Activated CD8-positive, alpha-beta memory T cell treated with anti-CD3 and anti-CD28 coated beads for 1 hour (primary cell): ENCODE data around the gene CPSF3.
"Not testable (repeated sequence)": the region's sequence is repeated elsewhere in the genome, so short reads cannot be mapped to it uniquely, and the experiment has no call there.

Source experiments
- DNase-seq, 2 donors: peaks; one replicate each; pipeline ENCODE4 v3.0.0-alpha.2; 2020; ENCODE audit warnings: low read depth in 1 of 2; ENCODE audit errors: extremely low read depth in 1 of 2

The CPSF3 gene

DNA sequence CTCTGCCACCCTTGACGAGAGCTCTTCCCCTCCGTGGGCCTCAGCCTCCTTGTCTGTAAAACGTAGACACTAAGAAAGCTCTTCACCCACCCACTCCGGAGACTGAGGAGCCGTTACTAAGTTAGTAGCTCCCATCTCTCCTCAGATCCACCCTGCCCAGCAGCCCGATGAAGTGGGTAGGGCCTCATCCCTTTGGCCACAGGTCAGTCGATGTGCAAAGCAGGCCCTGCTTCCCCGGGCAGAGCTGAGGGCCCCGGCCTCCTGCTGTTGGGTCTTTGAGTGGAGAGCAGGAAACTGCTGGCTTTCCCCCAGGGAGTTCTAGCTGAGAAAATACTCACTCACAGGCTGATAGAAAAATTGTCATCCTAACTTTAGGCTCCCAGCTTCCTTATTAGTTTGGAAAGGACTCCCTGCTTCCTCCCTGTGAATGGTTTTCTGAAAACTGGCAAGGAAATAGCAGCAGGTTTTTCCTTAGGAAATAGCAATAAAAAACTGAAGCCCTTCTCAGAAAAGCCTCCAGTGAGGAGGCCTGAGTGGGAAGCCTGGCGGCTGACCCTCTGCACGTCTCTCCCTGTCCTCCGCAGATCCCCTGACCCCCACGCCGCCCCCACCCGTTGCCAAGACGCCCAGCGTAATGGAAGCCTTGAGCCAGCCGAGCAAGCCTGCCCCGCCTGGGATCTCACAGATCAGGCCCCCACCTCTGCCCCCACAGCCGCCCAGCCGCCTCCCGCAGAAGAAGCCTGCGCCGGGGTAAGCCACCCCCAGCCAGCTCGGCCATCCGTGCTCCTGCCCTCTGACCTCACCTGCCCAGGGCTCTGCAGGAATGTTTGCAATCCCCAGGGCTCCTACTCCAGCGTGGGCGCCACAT lies 30.3 kb upstream of the CPSF3 start:
- no peak for DNase-seq

DNA sequence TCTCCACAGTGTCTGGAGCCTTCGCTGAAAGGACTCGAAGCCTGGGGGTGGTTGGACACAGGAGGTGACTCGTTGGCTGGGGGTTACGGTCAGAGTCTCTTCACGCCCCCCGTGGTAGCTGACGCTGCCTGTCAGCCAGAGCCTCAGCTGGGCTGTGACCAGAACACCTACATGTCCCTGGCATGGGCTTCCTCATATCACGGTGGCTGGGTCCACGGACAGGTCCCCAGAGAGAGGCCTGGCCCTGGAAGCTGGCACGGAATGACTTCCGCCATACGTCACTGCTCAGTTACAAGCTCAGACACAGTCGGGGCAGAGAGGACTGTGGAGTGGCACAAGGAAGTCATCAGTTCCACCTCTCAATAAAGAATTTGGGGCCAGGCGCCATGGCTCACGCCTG lies 28.6 kb upstream of the CPSF3 start:
- DNase-seq: no peak

DNA sequence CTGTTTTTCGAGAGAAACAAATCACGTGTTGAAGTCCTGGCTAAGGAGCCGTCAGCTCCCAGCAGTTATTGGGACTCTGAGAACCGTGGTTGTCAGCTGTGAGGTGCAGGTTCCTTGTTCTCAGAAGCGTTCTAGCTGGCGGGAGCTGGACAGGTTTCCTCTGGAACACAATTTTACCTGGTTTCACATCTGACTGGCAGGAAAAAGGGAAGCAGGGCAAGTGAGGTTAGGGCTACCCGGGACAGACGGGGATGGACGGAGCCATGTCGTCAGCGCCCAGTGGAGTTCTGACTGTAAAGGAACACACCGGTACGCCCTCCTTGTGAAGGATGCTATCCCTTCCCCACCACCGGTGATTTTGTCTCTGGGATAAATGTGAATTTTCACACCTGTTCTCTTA lies 26.3 kb upstream of the CPSF3 start:
- DNase-seq: no peak

DNA sequence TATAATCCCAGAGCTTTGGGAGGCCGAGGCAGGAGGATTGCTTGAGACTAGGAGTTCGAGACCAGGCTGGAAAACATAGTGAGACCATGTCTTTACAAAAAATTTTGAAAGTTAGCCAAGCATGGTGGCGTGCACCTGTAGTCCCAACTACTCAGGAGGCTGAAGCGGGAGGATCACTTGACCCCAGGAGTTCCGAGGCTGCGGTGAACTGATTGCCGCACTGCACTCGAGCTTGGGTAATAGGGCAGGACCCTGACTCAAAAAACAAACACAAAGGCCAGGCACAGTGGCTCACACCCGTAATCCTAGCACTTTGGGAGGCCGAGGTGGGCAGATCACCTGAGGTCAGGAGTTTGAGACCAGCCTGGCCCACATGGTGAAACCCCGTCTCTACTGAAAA lies 25.2 kb upstream of the CPSF3 start:
- DNase-seq: not testable (repeated sequence)

- DNase-seq: no peak
These were observed 24.3 kb upstream of the CPSF3 start for GRCh38 chr2:9398881-9399780.

DNA sequence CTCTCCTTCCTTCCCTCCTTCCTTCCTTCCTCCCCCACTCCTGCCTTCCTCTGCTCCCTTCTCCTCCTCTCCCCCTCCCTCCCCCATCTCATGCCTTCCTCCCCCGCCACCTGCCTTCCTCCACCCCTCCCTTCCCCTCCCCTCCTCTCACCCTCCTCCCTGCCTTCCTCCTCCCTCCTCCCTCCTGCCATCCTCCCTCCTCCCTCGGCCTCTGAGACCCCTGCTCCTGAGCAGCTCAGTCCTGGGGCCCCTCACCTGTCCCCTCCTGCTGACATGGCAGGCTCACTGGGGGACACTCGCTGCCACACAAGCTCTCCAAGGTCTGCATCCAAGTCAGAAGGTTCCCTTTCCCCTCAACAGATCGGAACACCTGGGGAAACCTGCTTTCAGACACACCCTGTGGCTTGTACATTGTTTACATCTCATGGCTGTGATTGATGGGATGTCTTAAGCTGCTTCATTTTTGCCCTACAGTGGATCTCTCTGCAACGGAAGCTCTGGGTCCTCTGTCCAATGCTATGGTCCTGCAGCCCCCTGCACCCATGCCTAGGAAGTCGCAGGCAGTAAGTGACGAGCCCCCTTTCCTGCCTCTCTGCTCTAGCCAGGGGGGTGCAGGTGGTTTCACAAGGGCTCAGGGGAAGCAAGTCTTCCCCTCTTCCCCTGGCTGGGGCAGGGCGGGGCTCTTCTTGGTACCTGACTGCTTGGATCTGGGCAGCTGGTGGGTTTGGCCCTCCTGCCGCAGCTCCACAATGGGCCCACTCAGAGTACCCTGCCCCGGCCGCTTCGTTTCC lies 23.0 kb upstream of the CPSF3 start:
- DNase-seq: no peak

DNA sequence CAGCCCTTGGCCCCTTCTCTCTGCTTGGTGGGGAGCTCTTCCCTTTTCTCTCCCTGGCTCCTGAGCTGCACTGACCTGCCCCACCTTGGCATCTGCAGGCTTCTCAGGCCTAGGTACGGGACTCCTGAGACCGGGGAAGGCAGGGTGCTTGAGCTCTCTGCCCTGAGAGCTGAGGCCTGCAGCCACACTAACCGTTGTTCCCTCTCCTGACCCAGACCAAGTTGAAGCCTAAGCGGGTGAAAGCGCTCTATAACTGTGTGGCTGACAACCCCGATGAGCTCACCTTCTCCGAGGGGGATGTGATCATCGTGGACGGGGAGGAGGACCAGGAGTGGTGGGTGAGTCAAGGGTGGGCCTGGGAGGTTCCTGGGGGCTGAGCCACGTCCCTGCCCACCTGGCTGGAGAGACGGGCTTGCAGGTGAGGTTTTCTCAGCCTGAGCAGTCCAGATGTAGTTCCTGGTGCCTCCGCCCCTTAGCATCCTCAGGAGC lies 22.4 kb upstream of the CPSF3 start:
- no peak for DNase-seq

DNA sequence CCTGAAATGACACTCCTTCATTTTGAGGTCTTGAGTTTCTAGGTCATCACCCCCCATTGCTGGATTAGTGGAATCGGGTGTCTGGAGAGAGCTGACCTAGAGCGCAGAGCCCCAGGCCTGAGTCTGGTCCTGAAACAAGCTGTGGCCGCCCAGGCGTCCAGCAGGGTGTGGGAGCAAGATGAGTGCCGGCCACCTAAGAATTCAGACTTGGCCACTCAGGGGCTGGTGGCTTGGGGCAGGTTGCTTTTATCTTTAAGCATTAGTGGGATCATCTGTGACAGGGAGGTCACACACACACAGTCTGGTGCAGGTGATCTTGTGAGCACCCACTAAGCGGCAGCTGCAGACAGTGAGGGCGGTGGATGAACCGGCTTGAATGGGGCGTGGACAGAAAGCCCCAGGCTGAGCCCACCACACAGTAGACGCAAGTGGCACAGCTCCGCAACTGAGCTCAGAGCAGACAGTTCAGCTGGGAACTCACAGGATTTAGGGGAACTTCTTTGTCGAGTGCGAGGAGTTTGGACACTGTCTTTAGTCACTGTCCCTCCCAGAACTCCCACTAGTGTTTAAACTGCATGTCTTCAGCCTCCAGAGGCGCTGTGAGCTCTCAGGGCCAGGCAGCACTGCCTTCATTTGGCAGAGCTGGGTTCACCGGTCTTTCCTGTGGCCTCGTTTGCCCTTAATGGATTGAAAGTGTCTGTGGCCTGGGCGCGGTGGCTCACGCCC lies 21.6 kb upstream of the CPSF3 start:
- no peak for DNase-seq

DNA sequence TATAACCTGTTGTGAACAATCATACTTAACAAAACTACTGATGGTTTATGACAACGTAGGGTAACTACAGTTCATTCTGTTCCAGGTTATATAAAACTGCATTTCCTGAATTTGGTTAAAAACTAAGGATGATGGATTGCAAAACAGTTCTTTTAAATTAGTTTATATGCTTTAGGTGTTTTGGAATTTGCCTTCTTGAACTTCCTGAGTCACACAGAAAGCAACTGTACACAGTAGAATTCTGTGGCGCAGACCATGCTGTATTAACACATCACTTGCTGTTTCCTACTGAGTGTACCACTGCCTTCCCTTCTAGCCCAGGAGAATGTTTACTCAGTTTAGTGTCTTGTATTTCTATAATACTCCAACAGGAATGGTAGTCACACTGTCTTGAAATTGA lies 19.5 kb upstream of the CPSF3 start:
- DNase-seq: no peak

DNA sequence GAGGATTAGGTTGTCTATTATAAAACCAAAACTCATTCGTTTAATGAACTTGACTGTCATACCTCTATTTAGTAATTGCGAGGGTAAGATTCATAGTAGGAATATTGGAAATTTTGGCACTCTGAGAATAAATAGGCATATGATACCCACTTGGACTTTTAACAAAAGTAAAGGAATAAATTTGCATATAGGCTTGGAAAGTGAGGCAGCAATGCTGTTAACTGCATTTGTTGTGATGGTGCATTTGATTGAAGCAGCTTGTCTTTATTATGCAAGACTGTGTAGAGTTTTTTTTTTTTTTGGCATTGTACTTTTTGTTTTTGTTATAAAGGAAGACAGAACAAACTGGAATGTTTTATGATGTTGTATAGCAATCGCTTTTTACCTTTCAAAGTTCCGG lies 19.0 kb upstream of the CPSF3 start:
- no peak for DNase-seq

DNA sequence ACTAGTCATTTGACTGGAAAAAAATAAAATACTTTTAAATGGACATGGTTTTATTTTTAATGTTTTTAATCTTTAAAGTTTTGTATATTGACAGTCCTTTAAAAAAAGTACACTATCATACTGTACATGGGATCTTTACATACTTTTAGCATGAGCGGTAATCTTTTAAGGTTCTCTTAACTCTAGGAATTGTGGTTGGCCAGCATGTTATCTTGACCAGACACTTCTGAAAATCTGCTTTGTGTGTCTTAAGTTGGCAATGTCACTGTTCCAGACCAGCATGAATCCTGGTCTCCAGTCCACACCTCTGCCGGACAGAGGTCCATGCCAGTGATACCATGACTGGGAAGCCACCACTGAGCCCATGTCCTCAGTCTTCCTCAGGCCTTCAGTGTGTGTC lies 17.8 kb upstream of the CPSF3 start:
- DNase-seq: no peak

DNA sequence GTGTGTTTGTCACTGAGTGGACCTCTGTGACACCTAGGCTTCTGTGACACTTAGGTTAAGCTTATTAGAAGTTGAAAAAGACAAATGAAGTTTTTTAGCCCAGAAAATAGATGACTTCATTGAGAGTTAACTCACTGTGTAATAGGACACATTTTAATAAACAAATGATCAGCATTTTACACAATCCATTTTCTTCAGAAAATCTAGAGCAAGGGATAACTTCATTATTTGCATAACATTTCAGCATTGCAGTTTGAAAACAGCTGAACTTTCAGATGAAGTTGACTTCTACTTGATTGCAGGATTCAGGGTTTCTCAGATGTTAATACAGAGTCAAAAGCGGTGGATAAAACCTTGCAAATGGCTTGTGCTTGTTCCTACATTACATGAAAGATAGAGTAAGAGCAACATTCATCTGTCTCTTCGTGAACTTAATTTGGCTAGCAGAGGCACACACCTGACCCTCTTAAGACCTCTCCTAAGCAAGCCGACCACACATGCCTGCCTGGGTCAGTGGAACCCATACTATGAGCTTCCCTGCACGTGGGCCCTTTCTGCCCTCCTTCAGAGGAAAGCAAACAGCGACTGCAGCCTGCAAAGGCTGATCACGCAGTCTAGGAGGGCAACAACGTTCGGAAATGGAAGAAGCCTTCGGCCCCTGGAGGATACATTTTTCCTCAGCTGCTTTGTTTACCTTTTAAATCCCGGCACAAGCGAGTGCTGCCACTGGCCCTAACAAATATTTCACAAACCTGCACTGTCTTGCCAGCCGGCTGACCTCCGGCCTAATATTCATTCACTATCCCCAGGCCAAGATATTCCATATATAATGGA lies 16.7 kb upstream of the CPSF3 start:
- DNase-seq: no peak

DNA sequence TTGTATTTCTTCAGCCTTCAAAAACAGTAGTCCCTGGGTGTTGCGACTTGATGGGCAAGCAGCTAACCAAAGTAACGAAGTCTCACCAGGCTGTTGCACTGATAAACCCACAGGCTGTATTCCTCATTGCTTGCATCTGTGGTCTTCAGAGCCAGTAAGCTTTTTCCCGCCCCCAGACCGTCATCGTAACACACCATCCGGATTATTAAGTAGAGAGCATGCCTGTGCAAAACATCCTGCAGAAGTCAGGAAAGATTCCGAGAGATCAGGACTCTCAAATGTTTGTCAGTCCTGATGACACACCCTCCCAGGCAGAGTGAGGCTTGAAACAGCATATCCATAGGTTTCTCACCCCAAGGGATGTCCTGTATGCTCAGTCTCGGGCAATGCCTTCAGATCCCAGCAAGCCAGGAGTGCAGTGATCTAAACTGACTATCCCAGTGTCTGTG lies 16.1 kb upstream of the CPSF3 start:
- no peak for DNase-seq

DNA sequence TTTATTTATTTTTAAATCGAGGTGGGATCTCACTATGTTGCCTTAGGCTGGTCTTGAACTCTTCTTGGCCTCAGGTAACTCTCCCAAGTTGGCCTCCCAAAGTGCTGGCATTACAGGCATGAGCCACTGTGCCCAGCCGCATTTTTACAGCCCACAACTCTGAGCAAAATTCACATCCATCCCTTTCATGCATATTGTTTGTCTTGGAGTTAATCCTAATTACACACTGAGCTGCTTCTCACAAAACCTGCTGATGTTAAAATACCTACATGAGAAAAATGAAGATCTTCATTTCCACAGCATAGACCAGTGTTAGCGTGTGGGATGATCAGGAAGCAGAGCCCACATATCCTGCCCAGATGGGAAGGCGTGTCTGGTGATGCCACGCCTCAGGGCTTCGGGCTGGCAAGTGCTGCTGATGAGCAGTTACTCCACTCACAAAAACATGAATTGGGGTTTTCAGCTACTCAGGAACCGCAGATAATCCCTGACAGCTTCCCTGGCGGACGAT lies 14.8 kb upstream of the CPSF3 start:
- no peak for DNase-seq

- no peak for DNase-seq
These were observed 13.3 kb upstream of the CPSF3 start for GRCh38 chr2:9410108-9410507.

DNA sequence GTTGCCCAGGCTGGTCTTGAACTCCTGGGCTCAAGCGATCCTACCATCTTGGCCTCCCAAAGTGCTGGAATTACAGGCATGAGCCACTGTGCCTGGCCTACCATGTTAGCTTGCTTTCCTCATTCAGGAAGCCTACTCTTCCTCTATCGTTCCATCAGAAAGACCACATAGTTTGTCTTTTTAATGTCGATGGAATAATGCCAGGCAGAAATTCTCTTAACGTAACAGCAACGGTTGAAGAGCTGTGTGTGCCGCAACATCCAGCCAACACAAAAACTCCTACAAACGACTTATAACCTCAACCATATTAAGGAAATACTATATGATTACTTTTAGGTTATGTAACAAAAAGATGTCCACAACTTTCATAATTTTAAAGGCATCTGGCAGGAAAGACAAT lies 10.7 kb upstream of the CPSF3 start:
- no peak for DNase-seq

- no peak for DNase-seq
These were observed 7.8 kb upstream of the CPSF3 start for GRCh38 chr2:9415516-9416169.

GRCh38 chr2:9416267-9416961 lies 7.0 kb upstream of the CPSF3 start:
- no peak for DNase-seq
